IPS DF 19.7 (cell line): ENCODE data around the gene TDRD5.

ENCODE experiments used
- DNase-seq: peaks from one replicate; pipeline ENCODE4 v3.0.0-alpha.2; 2013; ENCODE audit warnings: low read depth, low spot score

Gene TDRD5

GRCh38 chr1:179591592-179592580, at the start of gene TDRD5:
TDRD5 (plus strand) TSS chr1:179591832; CDS start chr1:179592616, 784 bp downstream.
- DNase-seq: no peak

GRCh38 chr1:179545321-179545720, 46.3 kb upstream of the TDRD5 start:
- DNase-seq: no peak

GRCh38 chr1:179547021-179547535, 44.6 kb upstream of the TDRD5 start:
- no peak for DNase-seq

- no peak for DNase-seq
These were observed 42.8 kb upstream of the TDRD5 start for GRCh38 chr1:179548666-179549367.

GRCh38 chr1:179549368-179549700, 42.3 kb upstream of the TDRD5 start:
- no peak for DNase-seq

GRCh38 chr1:179550746-179551682, 40.6 kb upstream of the TDRD5 start:
- no peak for DNase-seq

- no peak for DNase-seq
These were observed 37.2 kb upstream of the TDRD5 start for GRCh38 chr1:179554427-179554826.

GRCh38 chr1:179558078-179558477, 33.6 kb upstream of the TDRD5 start:
- DNase-seq: no peak

- no peak for DNase-seq
These were observed 15.9 kb upstream of the TDRD5 start, which contains the start of gene NPHS2 for GRCh38 chr1:179575497-179576314. NPHS2 (minus strand) TSS chr1:179575948; CDS start chr1:179575864, 84 bp downstream.

GRCh38 chr1:179576509-179576908, 15.1 kb upstream of the TDRD5 start:
- DNase-seq: no peak

- no peak for DNase-seq
These were observed 7.8 kb upstream of the TDRD5 start for GRCh38 chr1:179583771-179584320.

- DNase-seq: no peak
These were observed 5.4 kb upstream of the TDRD5 start for GRCh38 chr1:179586107-179586823.

GRCh38 chr1:179587336-179587735, 4.3 kb upstream of the TDRD5 start:
- no peak for DNase-seq

GRCh38 chr1:179588425-179589024, 3.1 kb upstream of the TDRD5 start:
- DNase-seq: no peak

GRCh38 chr1:179589509-179589908, 2.1 kb upstream of the TDRD5 start:
- no peak for DNase-seq

GRCh38 chr1:179590671-179591070, 961 bp upstream of the TDRD5 start:
- no peak for DNase-seq

- DNase-seq: no peak
These were observed 410 bp upstream of the TDRD5 start for GRCh38 chr1:179591253-179591591.

GRCh38 chr1:179598631-179599030, 7.0 kb downstream of the TDRD5 start:
- no peak for DNase-seq

GRCh38 chr1:179599623-179600249, 8.1 kb downstream of the TDRD5 start:
- no peak for DNase-seq
